NCI-H748 (cell line): Measurements from ENCODE around the gene KIFC1.
"Not testable (repeated sequence)": the region's sequence is repeated elsewhere in the genome, so short reads cannot be mapped to it uniquely, and the experiment has no call there.

Experiments used
- DNase-seq: peaks from one replicate; lab custom pipeline; 2025; ENCODE audit not compliant: unreplicated experiment; lab: John Stamatoyannopoulos, UW

Gene KIFC1

GRCh38 chr6:33391278-33391921 is at the start of gene KIFC1:
KIFC1 (plus strand) TSS chr6:33391823; CDS start chr6:33391986, 163 bp downstream.
- DNase-seq = peak; percentile 100

DNA sequence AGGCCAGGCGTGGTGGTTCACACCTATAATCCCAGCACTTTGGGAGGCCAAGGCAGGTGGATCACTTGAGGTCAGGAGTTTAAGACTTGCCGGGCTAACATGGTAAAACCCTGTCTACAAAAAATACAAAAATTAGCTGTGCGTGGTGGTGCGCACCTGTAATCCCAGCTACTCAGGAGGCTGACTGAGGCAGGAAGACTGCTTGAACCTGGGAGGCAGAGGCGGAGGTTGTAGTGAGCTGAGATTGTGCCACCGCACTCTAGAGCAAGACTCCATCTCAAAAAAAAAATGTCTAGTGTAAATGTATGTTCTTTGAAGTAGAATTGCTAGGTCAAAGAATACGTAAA is 48.0 kb upstream of the KIFC1 start:
- not testable (repeated sequence) for DNase-seq

DNA sequence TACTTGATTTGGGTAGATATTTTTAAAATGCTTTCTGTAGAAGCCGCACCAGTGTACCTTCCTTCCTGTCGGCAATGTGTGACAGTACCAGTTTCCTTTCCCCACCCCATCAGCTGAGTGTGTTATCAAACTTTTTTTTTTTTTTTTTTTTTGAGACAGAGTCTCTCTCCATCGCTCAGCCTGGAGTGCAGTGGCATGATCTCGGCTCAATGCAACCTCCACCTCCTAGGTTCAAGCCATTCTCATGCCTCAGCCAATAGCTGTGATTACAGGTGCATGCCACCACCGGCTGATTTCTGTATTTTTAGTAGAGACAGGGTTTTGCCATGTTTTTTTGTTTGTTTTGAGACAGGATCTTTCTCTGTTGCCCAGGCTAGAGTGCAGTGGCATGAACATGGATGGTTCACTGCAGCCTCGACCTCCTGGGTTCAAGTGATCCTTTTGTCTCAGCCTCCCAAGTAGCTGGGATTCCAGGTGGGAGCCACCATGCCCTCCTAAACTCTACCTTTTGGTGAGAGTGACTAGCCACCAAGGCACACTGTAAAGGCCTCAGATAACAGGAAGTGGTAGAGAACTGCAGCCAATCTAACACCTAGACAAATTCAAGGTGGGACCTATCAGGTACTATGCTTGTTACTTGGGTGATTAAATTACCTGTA is 47.5 kb upstream of the KIFC1 start:
- no peak for DNase-seq

DNA sequence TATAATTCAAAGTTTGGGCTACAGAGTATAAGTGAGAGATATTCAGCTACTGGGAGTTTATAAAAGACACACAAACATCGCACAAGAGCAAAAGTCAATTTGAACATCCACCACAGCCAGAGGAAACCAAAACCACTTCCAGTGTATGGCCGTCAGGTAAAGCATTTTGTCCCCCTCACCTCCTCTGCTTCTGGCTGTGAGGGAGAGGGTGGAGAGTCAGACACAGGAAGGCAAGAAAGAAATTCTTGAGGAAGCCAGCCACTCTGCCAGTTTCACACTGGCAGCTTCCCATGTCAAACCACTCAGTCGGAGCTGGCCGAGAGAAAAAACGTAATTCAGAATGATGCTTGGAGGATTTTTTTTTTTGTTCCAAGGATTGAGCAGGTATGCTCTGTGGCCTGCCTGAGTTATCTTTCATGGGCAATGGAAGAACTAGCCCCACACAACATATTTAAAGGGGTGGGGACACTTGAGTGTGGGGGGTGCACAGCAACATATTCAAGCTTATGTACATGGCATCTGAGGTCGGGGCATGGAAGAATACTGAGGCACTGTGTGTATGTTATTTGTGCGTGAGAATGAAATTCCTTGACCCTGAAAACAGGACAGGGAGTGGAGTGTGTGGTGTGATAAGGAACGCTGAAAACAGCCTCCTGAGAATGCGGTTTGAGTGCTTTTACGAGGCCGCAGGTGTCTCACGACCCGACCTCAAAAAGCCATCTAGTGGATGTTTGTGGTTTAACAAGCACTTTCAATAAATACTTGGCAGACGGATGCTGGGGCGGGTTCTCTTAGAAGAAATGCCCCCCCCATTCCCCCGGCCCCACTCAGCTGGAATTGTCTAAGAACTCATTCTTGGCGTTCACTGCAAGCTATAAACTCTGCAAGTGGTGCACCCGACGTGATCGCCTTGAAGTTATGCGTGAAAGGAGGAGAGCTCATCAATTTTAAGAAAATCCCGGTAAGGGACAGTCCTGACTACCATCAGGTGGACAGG is 46.6 kb upstream of the KIFC1 start:
- peak; percentile 89 for DNase-seq

DNA sequence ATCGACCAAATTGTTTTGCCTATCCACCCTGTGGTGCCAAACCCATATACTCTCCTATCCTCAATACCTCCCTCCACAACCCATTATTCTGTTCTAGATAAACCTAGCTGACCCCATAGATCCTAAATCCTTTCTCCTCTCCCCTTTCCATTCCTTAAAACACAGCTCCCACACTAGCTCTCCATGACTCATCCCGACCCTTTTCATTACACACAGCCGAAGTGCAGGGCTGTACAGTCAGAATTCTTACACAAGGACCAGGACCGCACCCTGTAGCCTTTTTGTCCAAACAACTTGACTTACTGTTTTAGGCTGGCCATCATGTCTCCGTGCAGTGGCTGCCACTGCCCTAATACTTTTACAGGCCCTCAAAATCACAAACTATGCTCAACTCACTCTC is 44.7 kb upstream of the KIFC1 start:
- DNase-seq = not testable (repeated sequence)

DNA sequence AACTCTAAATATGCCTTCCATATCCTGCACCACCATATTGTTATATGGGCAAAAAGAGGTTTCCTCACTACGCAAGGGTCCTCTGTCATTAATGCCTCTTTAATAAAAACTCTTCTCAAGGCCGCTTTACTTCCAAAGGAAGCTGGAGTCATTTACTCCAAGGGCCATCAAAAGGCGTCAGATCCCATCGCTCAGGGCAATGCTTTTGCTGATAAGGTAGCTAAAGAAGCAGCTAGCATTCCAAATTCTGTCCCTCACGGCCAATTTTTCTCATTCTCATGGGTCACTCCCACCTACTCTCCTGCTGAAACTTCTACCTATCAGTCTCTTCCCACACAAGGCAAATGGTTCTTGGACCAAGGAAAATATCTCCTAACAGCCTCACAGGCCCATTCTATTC is 43.8 kb upstream of the KIFC1 start:
- DNase-seq = no peak

- peak; percentile 18 for DNase-seq
These were observed 35.8 kb upstream of the KIFC1 start for GRCh38 chr6:33355860-33356259.

DNA sequence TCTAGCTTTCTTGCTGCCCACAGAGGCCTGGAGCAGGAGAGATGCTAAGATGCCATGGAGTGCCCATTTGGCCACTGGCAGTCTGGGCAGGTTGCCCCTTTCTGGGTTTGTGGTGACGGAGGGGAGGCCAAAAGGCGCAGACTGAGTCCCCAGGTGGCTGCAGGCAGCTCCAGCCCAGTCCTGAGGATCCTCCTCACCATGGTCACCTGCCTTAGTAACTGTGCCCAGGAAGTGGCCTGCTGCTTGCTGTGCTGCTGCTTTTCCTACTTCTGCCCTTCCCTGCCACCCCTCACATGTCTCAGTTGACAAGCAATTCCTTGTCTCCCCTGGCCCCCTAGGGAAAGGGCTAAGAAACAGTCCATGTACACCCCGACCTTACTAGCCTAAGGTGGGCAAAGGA is 35.3 kb upstream of the KIFC1 start:
- DNase-seq = no peak

- DNase-seq = not testable (repeated sequence)
These were observed 34.3 kb upstream of the KIFC1 start for GRCh38 chr6:33357160-33357871.

- no peak for DNase-seq
These were observed 32.3 kb upstream of the KIFC1 start for GRCh38 chr6:33359331-33359730.

GRCh38 chr6:33363486-33363885 is 28.1 kb upstream of the KIFC1 start:
- DNase-seq = not testable (repeated sequence)

GRCh38 chr6:33364475-33365205 is 27.0 kb upstream of the KIFC1 start:
- peak; percentile 28 for DNase-seq

DNA sequence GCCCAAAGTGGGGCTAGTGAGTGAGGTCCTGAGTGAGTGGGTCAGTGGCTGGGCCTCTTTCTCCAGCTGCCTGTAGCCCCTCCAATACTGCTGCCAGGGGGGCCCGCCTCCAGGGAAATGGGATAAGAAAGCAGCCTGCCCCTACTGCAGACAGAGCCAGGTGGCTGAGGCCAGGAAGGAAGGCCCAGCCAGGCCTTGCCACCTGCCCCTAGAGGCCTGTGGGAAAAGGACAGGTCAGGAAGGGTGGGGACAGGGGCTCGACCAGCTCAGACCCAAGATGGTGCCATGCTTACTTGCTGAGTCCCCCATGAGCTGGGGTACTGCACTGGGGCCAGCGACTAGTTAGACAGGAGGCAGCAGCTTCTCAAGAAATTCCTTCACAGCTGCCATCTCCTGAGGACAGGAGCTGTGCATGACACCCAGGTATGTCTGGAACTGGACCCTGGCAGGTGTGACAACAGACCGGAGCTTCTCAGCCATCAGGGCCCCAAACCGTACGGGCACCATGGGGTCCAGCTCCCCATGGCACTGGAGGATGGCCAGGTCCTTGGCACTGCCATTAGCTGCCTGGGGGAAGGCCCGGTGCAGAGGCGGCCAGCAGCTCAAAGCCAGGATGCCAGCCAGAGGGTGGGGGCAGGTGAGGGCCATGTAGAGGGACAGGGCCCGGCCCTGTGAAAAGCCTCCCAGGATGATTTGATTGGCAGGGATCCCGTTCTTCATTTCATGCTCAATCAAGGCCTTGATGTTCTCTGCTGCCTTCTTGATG is 26.2 kb upstream of the KIFC1 start:
- not testable (repeated sequence) for DNase-seq

GRCh38 chr6:33367009-33367714 is 24.5 kb upstream of the KIFC1 start:
- no peak for DNase-seq

GRCh38 chr6:33367715-33368025 is 24.0 kb upstream of the KIFC1 start:
- not testable (repeated sequence) for DNase-seq

- not testable (repeated sequence) for DNase-seq
These were observed 19.7 kb upstream of the KIFC1 start for GRCh38 chr6:33371901-33372300.

GRCh38 chr6:33372526-33373123 is 19.0 kb upstream of the KIFC1 start:
- DNase-seq = no peak

DNA sequence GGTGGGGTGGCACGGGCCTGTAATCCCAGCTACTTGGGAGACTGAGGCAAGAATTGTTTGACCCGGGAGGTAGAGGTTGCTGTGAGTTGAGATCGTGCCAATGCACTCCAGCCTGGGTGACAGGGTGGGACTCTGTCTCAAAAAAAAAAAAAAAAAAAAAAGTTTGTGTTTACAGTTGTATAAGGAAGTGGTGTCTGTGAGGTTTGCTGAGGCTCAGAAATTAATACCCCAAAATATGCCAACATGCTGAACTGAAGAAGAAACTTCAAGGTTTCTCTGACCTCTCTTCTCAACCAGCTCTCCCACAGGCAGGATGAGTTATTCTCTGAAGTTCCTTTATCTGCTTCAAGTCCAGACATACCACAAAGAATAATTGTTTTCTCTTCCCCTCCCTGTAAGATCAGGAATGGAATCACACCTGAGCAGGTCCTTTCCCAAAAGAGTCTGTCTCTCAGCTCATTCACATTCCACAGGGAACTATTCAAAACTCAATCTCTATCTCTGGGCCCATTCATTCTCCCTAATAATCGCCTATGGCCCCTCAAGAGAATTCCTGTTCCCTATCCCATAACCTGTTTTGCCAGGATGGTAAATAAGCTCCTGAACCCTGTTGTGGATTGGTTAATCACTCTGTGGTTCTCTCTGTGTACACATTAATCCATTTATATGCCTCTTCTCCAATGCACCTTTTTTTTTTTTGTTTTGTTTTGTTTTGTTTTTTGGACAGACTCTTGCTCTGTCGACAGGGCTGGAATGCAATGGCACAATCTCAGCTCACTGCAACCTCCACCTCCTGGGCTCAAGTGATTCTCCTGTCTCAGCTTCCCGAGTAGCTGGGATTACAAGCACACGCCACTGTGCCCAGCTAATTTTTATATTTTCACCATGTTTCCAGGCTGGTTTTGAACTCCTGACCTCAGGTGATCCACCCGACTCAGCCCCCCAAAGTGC is 17.4 kb upstream of the KIFC1 start:
- DNase-seq = no peak
